ENCODE measurements around the gene VSTM2L.

VSTM2L gene

GRCh38 chr20:37918035-37918434 lies 15.1 kb downstream of the VSTM2L start:
- no peak for DNase-seq (ENCODE audit: low read depth)

DNA sequence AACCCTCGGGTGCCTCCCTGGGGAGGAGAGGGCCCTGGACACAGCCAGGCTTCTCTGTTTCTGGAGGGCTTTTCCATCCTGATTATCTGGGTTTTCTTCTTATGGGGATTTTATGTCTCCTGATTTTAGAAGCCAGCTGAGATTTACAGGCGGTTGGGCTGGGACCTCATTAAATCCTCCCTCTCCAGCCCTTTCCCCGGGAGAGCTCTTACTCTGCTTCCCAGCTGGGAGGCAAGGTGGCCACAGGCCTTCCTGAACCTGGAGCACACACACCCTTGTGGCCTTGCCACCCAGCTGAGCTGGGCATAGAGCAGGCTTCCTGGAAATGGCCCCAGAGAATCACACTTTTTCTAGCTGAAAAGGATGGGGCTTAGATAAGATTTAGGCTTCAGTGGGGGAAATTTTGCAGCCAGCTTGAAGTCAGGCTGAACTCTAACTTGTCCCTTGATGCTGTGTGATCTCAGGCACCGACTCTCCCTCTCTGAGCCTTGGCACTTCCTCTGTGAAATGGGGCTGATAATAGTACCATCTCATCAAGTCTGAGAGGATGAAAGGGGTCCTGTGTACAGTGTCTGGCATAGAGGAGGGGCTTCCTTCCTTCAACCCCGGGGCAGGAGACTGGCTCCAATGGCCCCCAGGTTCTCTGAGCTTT lies 16.6 kb downstream of the VSTM2L start:
- no peak for DNase-seq (ENCODE audit: low read depth)

- no peak for DNase-seq (ENCODE audit: low read depth)
Measured at GRCh38 chr20:37920270-37920669, 17.3 kb downstream of the VSTM2L start.

GRCh38 chr20:37920679-37921322 lies 17.9 kb downstream of the VSTM2L start:
- no peak for DNase-seq (ENCODE audit: low read depth)

DNA sequence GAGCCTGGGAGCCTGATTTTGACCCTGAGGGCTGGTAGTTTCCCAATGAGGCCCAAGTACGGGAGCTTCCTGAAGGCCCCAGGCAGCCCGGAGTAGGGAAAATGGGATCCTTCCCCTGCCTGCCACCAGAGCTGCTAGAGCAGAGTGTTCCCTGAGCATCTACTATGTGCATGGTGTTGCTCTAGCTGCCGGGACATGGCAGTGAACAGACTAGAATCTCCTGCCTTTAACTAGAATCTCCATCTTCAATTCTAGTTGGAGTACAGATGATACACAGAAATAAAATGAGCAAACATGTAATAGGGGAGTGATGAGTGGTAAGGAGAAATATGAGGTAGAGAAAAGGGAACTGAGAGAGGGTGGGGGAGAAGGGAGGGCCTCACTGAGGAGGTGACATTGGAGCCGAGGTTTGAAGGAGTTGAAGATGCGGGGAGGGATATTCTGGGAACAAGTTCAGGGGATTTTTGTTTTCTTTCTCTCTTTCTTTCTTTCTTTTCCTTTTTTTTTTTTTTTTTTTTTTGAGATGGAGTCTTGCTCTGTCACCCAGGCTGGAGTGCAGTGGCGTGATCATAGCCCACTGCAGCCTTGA lies 18.5 kb downstream of the VSTM2L start:
- no peak for DNase-seq (ENCODE audit: low read depth)

DNA sequence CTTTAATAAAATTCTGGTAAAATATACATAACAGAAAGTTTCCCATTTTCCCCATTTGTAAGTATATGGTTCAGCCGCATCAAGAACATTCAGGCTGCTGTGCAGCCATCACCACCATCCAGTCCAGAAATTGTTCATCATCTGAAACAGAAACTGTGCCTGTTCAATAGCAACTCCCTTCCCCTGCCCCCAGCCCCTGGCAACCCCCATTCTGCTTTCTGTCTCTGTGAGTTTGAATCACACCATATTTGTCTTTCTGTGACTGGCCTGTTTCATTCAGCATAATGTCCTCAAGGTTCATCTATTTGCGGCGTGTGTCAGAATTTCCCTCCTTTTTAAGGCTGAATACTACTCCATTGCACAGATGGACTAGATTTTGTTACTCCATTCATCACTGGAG lies 19.1 kb downstream of the VSTM2L start:
- no peak for DNase-seq (ENCODE audit: low read depth)

DNA sequence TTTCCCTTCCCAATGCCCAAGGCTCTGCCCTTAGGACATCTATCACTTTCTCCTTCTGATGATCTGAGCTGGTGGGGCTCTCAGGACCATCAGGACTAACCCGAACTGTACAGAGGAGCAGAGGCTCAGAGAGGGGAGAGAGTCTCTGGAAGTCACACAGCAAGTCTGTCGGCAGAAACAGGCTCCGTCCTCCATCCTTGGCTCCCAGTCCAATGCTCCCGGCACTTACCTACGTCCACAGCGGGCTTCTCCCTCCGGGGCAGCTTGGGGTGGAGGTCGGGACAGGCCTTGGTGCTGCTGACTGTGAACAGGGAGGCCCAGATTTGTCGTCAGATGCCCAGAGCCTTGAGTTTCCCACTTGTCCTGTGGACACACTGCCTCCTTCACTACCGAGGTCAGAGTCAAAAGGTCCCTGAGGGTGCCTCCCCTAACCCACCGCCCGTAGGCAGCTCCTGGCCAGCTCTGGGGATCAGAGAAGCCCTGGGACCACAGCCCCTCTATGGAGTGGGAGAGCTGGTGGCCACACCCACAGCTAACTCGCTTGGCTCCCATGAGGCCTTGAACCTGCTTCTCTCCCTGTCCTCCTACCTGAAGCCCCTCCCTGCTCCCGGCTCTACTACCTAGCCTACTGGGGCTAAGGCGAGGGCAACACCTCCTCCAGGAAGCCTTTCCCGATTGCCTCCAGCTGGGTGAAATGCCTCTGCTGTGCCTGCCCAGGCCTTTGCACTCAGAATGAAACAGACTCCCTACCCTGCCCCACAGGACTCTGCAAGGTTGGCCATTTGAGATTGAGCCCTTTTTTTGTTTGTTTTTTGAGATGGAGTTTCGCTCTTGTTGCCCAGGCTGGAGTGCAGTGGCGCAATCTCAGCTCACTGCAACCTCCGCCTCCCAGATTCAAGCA lies 22.6 kb downstream of the VSTM2L start:
- DNase-seq (ENCODE audit: low read depth) = no peak

DNA sequence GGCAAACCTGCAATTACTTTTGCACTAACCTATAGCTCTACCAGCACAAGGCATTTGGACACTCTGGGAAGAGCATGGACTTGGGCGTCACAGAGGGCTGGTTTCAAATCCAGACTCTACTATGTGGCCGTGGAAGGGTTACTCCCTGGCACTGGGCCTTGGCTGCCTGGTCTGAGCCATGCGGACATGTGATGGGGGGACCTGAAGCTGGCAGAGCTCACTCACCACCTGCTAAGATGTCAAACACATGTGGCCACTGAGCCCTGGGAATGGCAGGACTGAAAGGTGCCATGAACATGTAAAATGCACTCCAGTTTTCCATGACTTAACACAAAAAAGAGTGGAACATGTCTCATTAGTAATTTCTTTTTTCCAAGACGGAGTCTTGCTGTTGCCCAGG lies 23.7 kb downstream of the VSTM2L start:
- DNase-seq (ENCODE audit: low read depth) = no peak

DNA sequence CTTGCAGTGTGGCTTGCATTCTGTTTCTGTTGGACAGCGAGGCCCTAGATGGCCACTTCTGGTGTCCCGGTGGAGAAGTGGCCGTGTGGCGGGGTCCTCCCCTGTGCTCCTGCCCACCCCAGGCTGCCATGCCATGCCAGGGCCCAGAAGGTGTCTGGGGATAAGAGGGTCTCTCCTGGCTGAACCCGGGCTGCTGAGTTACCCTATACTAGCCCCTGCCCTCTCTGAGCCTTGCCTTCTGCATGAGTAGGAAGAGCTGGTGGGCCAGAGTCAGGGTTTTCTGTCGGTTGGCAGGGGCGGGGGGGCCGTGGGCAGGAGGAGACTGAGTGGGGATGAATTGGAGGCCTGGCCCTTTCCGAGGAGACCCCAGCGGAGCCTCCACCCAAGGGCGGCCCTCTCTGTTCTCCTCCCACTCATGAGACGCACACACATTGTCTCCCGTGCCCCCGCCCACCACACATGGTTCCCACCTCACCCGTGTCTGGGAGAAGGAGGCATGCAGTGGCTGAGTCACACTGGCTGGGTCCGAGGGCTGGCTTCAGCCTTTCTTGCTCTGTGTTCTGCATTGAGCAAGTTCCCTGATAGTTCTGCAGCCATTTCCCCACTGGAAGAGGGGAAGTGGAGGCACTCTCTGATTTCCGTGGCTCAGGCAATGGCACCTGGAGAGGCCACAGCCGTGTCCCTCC lies 24.6 kb downstream of the VSTM2L start:
- DNase-seq (ENCODE audit: low read depth) = no peak

GRCh38 chr20:37928996-37929682 lies 26.2 kb downstream of the VSTM2L start:
- DNase-seq (ENCODE audit: low read depth) = no peak

DNA sequence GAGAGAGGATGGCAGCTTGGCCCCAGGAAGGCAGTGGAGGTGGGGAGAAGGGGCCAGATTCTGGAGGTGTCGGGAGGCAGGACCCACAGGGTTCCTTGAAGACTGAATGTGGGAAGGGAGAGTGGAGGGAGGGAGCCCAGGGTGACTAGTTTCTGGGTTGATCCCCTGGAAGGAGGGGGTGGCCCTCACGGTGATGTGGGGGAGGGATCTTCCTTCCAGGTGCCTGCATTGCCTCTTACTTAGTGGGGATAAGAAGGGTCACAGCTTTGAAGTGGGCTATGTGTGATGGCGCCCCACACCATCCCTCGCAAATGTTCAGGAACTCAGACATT lies 26.7 kb downstream of the VSTM2L start:
- no peak for DNase-seq (ENCODE audit: low read depth)

- DNase-seq (ENCODE audit: low read depth) = no peak
Measured at GRCh38 chr20:37931153-37931922, 28.4 kb downstream of the VSTM2L start.

- DNase-seq (ENCODE audit: low read depth) = no peak
Measured at GRCh38 chr20:37932074-37932473, 29.1 kb downstream of the VSTM2L start.

DNA sequence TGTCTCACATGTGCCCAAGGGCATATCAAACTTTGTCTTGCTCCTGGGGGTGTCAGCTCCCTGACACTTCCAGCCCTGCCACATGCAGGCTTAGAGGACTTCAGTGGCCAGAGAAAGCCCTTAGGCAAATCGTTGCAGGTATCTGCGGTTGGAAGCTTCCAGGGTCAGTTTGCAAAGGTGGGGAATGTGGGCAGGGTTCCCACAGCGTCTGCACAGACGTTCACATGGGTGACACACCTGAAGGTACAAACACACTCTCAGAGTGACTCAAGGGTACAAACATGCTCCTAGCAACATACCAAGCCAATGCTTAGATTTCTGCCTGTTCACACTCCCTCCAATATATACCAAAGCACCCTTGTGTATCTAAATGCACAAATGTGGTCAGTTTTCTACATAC lies 30.0 kb downstream of the VSTM2L start:
- no peak for DNase-seq (ENCODE audit: low read depth)

DNA sequence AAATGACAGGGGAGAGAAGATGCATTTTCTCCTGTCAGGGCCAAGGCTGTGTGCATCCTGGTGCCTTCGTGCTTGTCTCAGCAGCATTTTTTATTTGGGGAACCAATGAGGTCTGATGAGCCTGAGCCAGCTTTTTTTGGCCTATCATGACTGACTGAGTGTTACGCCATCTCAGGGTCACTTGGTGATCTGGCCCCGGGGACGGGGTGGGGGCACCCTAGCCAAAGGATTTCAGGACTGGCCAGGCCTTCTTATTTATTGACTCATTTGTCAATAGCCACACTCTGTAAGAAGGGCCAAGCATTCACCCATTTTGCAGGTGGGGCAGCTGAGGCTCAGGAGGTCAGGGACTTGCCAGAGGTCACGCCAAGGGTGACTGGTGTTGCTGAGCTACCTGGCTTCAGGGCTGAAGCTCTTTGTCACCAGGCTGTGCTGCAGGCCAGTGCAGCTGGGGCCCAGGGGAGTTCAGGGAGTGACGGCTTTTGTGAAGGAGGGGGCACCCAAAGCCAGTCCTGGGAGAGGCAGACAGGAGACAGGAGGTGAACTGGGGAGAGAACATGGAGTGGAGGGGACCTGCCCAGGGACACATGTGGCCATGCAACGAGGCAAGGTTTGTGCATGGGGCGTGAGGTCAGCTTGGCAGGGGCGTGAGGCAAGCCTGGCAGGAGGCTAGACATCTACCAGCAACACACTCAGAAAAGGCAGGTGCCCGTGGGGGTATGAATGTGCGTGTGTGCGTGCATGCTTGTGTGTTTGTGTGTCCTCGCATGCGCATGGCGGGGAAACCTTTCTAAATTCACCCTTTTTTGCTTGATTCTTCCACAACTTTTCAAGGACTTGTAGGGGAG lies 31.1 kb downstream of the VSTM2L start:
- DNase-seq (ENCODE audit: low read depth) = no peak

DNA sequence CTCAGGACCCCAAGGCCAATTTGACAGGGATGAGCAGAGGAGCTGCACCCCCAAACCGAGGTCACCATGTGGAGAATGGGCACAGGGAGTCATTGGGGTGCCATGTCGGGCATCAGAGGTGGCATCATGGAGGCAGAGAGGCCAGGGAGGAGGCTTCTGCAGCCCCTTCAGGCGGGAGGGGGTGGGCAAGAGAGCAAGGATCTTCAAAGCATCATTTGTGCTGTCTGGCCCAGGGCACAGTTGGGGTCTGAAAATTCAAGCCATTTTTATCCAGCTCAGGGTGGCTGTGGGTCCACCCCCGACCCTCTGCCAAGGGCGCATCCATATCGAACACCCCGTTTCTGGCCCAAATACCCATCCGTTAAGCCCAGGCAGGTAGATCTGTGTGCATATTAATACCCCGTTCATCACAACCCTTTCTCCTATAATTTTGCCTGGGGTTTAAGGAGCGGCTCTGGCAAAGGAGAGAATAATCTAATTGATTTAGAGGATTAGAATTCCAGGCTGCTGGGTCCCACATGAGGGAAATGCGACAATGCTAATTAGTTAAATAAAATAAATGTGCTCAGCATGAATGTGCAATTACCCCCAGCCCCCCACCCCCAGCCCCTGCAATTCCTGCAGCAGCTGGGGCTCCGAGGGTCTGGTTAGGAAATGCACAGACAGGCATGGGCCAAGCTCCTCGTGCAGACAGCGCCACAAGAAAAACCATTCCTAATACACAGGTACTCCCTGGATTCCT lies 31.9 kb downstream of the VSTM2L start:
- DNase-seq (ENCODE audit: low read depth) = no peak

DNA sequence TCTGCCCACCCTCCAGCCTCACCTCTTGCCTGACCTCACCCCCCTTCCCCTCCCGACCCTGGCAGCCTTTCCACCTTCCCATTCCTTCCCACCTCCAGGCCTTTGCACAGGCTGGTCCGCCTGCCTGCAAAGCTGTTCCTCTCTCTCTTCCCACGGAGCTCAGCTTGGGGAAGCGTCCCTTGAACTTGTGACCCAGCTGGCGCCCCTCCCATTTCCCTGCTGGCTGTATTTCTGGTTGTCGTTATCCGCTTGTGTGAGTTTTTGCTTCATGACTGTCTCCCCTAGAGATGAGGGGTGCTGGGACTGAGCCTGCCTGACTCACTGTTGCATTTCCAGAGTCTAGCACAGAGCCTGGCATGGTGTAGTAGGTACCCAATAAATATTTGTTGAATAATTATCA lies 32.5 kb downstream of the VSTM2L start:
- DNase-seq (ENCODE audit: low read depth) = no peak

- no peak for DNase-seq (ENCODE audit: low read depth)
Measured at GRCh38 chr20:37936041-37936440, 33.1 kb downstream of the VSTM2L start.

DNA sequence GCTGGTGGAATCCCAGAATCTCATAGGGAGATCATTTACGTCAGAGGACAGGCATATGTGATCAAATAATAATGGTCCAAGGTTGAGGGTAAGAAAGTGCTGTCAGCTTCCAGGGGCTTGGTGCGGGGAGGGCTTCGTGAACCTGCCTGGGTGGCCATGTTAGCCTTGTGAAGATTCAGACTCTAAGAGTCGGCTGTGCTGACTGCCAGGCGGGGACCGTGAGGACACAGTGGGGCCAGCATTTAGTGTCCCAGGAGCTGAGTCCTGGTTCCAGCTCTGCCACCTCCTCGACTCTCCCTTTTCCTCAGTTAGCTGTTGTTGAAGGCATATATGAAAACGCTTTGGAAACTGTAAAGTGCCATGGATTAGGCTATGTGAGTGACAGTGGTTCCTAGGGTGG lies 33.5 kb downstream of the VSTM2L start:
- DNase-seq (ENCODE audit: low read depth) = no peak

Data from fibroblast of the conjunctiva (primary cell).